Activated B cell treated with CpG ODN at 0.5 μM for 24 hours (primary cell): ENCODE measurements around the gene CHD8. TPM values are rescaled to one million over a fixed set of nuclear protein-coding genes. Genes with fewer than 3 reads are reported as not detected.

ENCODE experiments used
- ATAC-seq: fragments of 200-7000 bp; cut with Tn5 transposase; one replicate; pipeline ENCODE4 v1.10.0; 2021; ENCODE audit warnings: low read depth, mild to moderate bottlenecking, moderate library complexity
- CTCF ChIA-PET: fragments of 350-600 bp; sonication (Branson Sonifier 250); formaldehyde crosslinking; loops from one replicate; lab custom pipeline; 2021; ENCODE audit warnings: antibody characterized with exemption; lab: Charles Lee
- POLR2A ChIA-PET: fragments of 350-600 bp; sonication (Branson Sonifier 250); formaldehyde crosslinking; loops from one replicate; lab custom pipeline; 2021; ENCODE audit warnings: antibody characterized with exemption; lab: Charles Lee
- DNase-seq: peaks from one replicate; pipeline ENCODE4 v3.0.0; 2022
- H3K27ac Mint-ChIP-seq: one replicate; pipeline ENCODE4 v1.8.0; 2020; ENCODE audit warnings: mixed read lengths
- H3K27me3 Mint-ChIP-seq: one replicate; pipeline ENCODE4 v1.8.0; 2021; ENCODE audit warnings: mixed read lengths
- H3K36me3 Mint-ChIP-seq: one replicate; pipeline ENCODE4 v1.8.0; 2021; ENCODE audit warnings: low read depth, mixed read lengths
- H3K4me1 Mint-ChIP-seq: one replicate; pipeline ENCODE4 v1.8.0; 2021; ENCODE audit warnings: mixed read lengths
- H3K4me3 Mint-ChIP-seq: one replicate; pipeline ENCODE4 v1.8.0; 2020; ENCODE audit warnings: mild to moderate bottlenecking, mixed read lengths
- H3K9me3 Mint-ChIP-seq: one replicate; pipeline ENCODE4 v1.8.0; 2020; ENCODE audit warnings: mixed read lengths
- CTCF ChIP-seq: fragments of 200-600 bp; IDR thresholded peaks from one replicate; pipeline ENCODE4 v1.8.0; 2022; ENCODE audit warnings: antibody characterized with exemption, mild to moderate bottlenecking
- intact Hi-C: fragments of 100-400 bp; cut with micrococcal nuclease; formaldehyde crosslinking; loops from one replicate; pipeline ENCODE4 v1.15.1; 2024
- total RNA-seq: library from RNA; stranded (reverse); gene quantifications from 2 replicates; pipeline ENCODE4 v1.2.3, GENCODE V29; 2022

Gene CHD8
- total RNA-seq, 1 donor from 2014 or later, result 133 TPM

- peaks cover 3% of the 10 kb centered on the region for H3K4me1 Mint-ChIP-seq
- intact Hi-C loops, result no loop called here
- DNase-seq (no peak), ATAC-seq (no peak)
- H3K36me3 Mint-ChIP-seq, result peaks cover 88% of the 10 kb centered on the region
- H3K4me3 Mint-ChIP-seq, result no peak overlapping the region
- no peak for TF ChIP-seq CTCF
- ChIA-PET POLR2A (interaction anchor here (0.6 kb wide), 1 partner anchor 151 kb away, joined by 4 read pairs; no protein-coding TSS in a partner anchor), CTCF (no interaction called here)
- no peak overlapping the region for H3K27ac Mint-ChIP-seq
- H3K9me3 Mint-ChIP-seq, result no peaks in the 10 kb centered on the region
- no peaks in the 10 kb centered on the region for H3K27me3 Mint-ChIP-seq
These were observed 29.2 kb downstream of the CHD8 start for GRCh38 chr14:21426692-21427091.

GRCh38 chr14:21419528-21419927 lies 36.4 kb downstream of the CHD8 start:
- no peak for ATAC-seq
- Mint-ChIP-seq H3K27me3 (no peaks in the 10 kb centered on the region), H3K4me1 (no peaks in the 10 kb centered on the region), H3K27ac (no peak overlapping the region), H3K9me3 (no peaks in the 10 kb centered on the region), H3K36me3 (peaks cover 75% of the 10 kb centered on the region), H3K4me3 (no peak overlapping the region)
- POLR2A ChIA-PET, result no interaction called here
- no peak for DNase-seq
- TF ChIP-seq CTCF, result no peak
- CTCF ChIA-PET, result no interaction called here
- intact Hi-C loops, result no loop called here

- CTCF ChIA-PET, result interaction anchor here (0.5 kb wide), 1 partner anchor 673 kb away, joined by 3 read pairs; no protein-coding TSS in a partner anchor
- H3K27me3 Mint-ChIP-seq, result no peaks in the 10 kb centered on the region
- H3K27ac Mint-ChIP-seq, result no peak overlapping the region
- no peaks in the 10 kb centered on the region for H3K9me3 Mint-ChIP-seq
- TF ChIP-seq CTCF, result no peak
- H3K4me3 Mint-ChIP-seq, result no peak overlapping the region
- no peak for DNase-seq
- no peaks in the 10 kb centered on the region for H3K4me1 Mint-ChIP-seq
- intact Hi-C loops, result no loop called here
- peaks cover 82% of the 10 kb centered on the region for H3K36me3 Mint-ChIP-seq
- POLR2A ChIA-PET, result no interaction called here
- no peak for ATAC-seq
These were observed 40.6 kb downstream of the CHD8 start for GRCh38 chr14:21415329-21415728.

GRCh38 chr14:21414137-21414631 lies 41.7 kb downstream of the CHD8 start:
- Mint-ChIP-seq H3K36me3 (peaks cover 82% of the 10 kb centered on the region), H3K27me3 (no peaks in the 10 kb centered on the region), H3K9me3 (no peaks in the 10 kb centered on the region), H3K27ac (no peak overlapping the region), H3K4me1 (no peaks in the 10 kb centered on the region), H3K4me3 (no peak overlapping the region)
- CTCF ChIA-PET, result no interaction called here
- no peak for TF ChIP-seq CTCF
- ATAC-seq (no peak), DNase-seq (no peak)
- intact Hi-C loops, result no loop called here
- POLR2A ChIA-PET, result interaction anchor here (0.5 to 0.6 kb wide), 2 partner anchors 30 to 63 kb away, joined by 4 read pairs; partner anchors contain the start of genes RAB2B, SUPT16H and TOX4

- no peaks in the 10 kb centered on the region for H3K4me1 Mint-ChIP-seq
These were observed 47.8 kb downstream of the CHD8 start for GRCh38 chr14:21408147-21408546.

More at GRCh38 chr14:21408147-21408546, 47.8 kb downstream of the CHD8 start:
- H3K9me3 Mint-ChIP-seq, result no peaks in the 10 kb centered on the region
- no peak for ATAC-seq
- no peak overlapping the region for H3K4me3 Mint-ChIP-seq
- ChIA-PET POLR2A (no interaction called here), CTCF (no interaction called here)
- intact Hi-C loops, result loop anchor here (5.0 kb wide), 1 partner anchor 41 kb away; no protein-coding TSS in a partner anchor
- H3K27me3 Mint-ChIP-seq, result no peaks in the 10 kb centered on the region
- no peak overlapping the region for H3K27ac Mint-ChIP-seq
- peaks cover 91% of the 10 kb centered on the region for H3K36me3 Mint-ChIP-seq
- TF ChIP-seq CTCF, result no peak
- DNase-seq, result no peak
